CD14-positive monocyte (primary cell): Measurements from ENCODE around the gene EIF3K. TPM values are rescaled to one million over a fixed set of nuclear protein-coding genes. Genes with fewer than 3 reads are reported as not detected.

Experiments
- DNase-seq, 3 donors: peaks; one replicate each; pipeline ENCODE4 v3.0.0-alpha.2; 2011 to 2022
- H2AFZ ChIP-seq: 2 replicates; pipeline ENCODE4 v1.6.0; 2012; ENCODE audit warnings: mild to moderate bottlenecking, low read depth, low read length, inconsistent platforms; ENCODE audit not compliant: insufficient read depth, poor library complexity, severe bottlenecking
- H3K27ac ChIP-seq, 2 donors: 1 replicate in 1 of 2; 2 replicates in 1 of 2; pipeline ENCODE4 v1.5.1; 2012 to 2013; ENCODE audit warnings: low read length in 2 of 2, control low read depth in 1 of 2, inconsistent platforms in 1 of 2, low read depth in 1 of 2, mild to moderate bottlenecking in 1 of 2
- H3K27me3 ChIP-seq, 2 donors: one replicate each; pipeline versions ENCODE4 v1.6.0 to v1.6.1; 2011 to 2013; ENCODE audit warnings: low read length in 2 of 2; ENCODE audit not compliant: control insufficient read depth in 2 of 2, insufficient read depth in 2 of 2
- H3K36me3 ChIP-seq, 2 donors: replicated peaks in 1 of 2; 1 replicate in 1 of 2; 2 replicates in 1 of 2; pipeline versions ENCODE4 v1.5.1 to v1.6.1; 2012 to 2013; ENCODE audit warnings: low read length in 2 of 2, control low read depth in 1 of 2, inconsistent platforms in 1 of 2, mild to moderate bottlenecking in 1 of 2; ENCODE audit not compliant: insufficient read depth in 2 of 2, control insufficient read depth in 1 of 2
- H3K4me1 ChIP-seq, 2 donors: 1 replicate in 1 of 2; 2 replicates in 1 of 2; pipeline versions ENCODE4 v1.5.1 to v1.6.1; 2012 to 2013; ENCODE audit warnings: low read length in 2 of 2, control low read depth in 1 of 2, inconsistent platforms in 1 of 2, mild to moderate bottlenecking in 1 of 2, moderate library complexity in 1 of 2; ENCODE audit not compliant: insufficient read depth in 2 of 2, control insufficient read depth in 1 of 2
- H3K4me2 ChIP-seq: replicated peaks from 2 replicates; pipeline ENCODE3; 2012; ENCODE audit warnings: low read length, moderate library complexity, mild to moderate bottlenecking; ENCODE audit not compliant: poor library complexity, severe bottlenecking; ENCODE audit errors: extremely low read depth
- H3K4me3 ChIP-seq, 3 experiments: fragments of 200-600 bp in 1 of 3; sonication (generic) in 1 of 3; replicated peaks in 1 of 3; 1 replicate in 2 of 3; 2 replicates in 1 of 3; pipeline ENCODE4 v1.5.1; 2011 to 2013; ENCODE audit warnings: low read length in 3 of 3, mild to moderate bottlenecking in 3 of 3, control low read depth in 2 of 3, low read depth in 2 of 3, inconsistent platforms in 1 of 3, moderate library complexity in 1 of 3
- H3K79me2 ChIP-seq: 2 replicates; pipeline ENCODE4 v1.6.0; 2012; ENCODE audit warnings: mild to moderate bottlenecking, control low read depth, inconsistent platforms, low read length, moderate library complexity; ENCODE audit not compliant: insufficient read depth
- H3K9ac ChIP-seq: 2 replicates; pipeline ENCODE4 v1.6.0; 2017; ENCODE audit warnings: low read length, mild to moderate bottlenecking; ENCODE audit not compliant: insufficient read depth, poor library complexity, severe bottlenecking
- H3K9me3 ChIP-seq, 2 donors: replicated peaks in 1 of 2; 1 replicate in 1 of 2; 2 replicates in 1 of 2; pipeline versions ENCODE4 v1.5.1 to v1.6.1; 2012 to 2013; ENCODE audit warnings: low read length in 2 of 2, control low read depth in 1 of 2; ENCODE audit not compliant: control insufficient read depth in 1 of 2, insufficient read depth in 1 of 2
- H4K20me1 ChIP-seq: 2 replicates; pipeline ENCODE4 v1.6.0; 2012; ENCODE audit warnings: mild to moderate bottlenecking, low read length, control low read depth, moderate library complexity; ENCODE audit not compliant: insufficient read depth
- H3K27ac Mint-ChIP-seq, 7 donors: one replicate each; pipeline ENCODE4 v1.8.0; 2020; ENCODE audit warnings: mild to moderate bottlenecking in 7 of 7, mixed read lengths in 7 of 7, moderate library complexity in 6 of 7, inconsistent platforms in 2 of 7
- H3K27me3 Mint-ChIP-seq, 3 donors: one replicate each; pipeline ENCODE4 v1.8.0; 2021 to 2022; ENCODE audit warnings: low read depth in 3 of 3, mild to moderate bottlenecking in 3 of 3, mixed read lengths in 3 of 3, moderate library complexity in 3 of 3, inconsistent platforms in 1 of 3
- H3K36me3 Mint-ChIP-seq, 2 donors: one replicate each; pipeline ENCODE4 v1.8.0; 2020; ENCODE audit warnings: mixed read lengths in 2 of 2, inconsistent platforms in 1 of 2, mild to moderate bottlenecking in 1 of 2
- H3K4me1 Mint-ChIP-seq: one replicate; pipeline ENCODE4 v1.8.0; 2020; ENCODE audit warnings: mild to moderate bottlenecking, mixed read lengths
- H3K4me3 Mint-ChIP-seq, 2 donors: one replicate each; pipeline ENCODE4 v1.8.0; 2020; ENCODE audit warnings: mild to moderate bottlenecking in 2 of 2, mixed read lengths in 2 of 2, moderate library complexity in 1 of 2
- H3K9me3 Mint-ChIP-seq, 7 donors: one replicate each; pipeline ENCODE4 v1.8.0; 2020 to 2022; ENCODE audit warnings: mixed read lengths in 7 of 7, mild to moderate bottlenecking in 6 of 7, moderate library complexity in 6 of 7, inconsistent platforms in 2 of 7
- WGBS: methylation state at CpG from one replicate; pipeline ENCODE4 v1.1.5; 2013; ENCODE audit warnings: missing lambda C conversion rate; ENCODE audit not compliant: insufficient coverage; 5-methylcytosine and 5-hydroxymethylcytosine counted together
- intact Hi-C, 2 donors: fragments of 100-400 bp; cut with micrococcal nuclease; formaldehyde crosslinking; loops; one replicate each; pipeline versions ENCODE4 v1.15.0 to v1.15.1; 2023
- polyA plus RNA-seq, 3 donors: library from polyadenylated mRNA; depleted of rRNA in 1 of 3; unstranded in 2 of 3; stranded (reverse) in 1 of 3; fragments of 300-500 nt in 2 of 3; fragments of >200 nt in 1 of 3; fragmentation: Illumina TruSeq in 2 of 3; gene quantifications; 1 replicate in 2 of 3; 2 replicates in 1 of 3; pipeline ENCODE4 v1.2.3, GENCODE V29; 2012 to 2021
- TF ChIP-seq, protein P1 (sequence below): fragments of 200-600 bp; IDR thresholded peaks from one replicate; pipeline ENCODE4 v1.8.0; 2022; ENCODE audit warnings: antibody characterized with exemption, mild to moderate bottlenecking

The EIF3K gene
- polyA plus RNA-seq, 3 donors = 326 to 1,088 (median 381) TPM

GRCh38 chr19:38619361-38620174 is 580 bp downstream of the EIF3K start:
- H3K27me3 ChIP-seq = no peaks in the 10 kb centered on the region
- H3K4me1 ChIP-seq = peaks cover 35 to 44% of the 10 kb centered on the region in 2 donors
- 3% methylated on average over 14 of the region's 21 CpGs for WGBS
- H3K9me3 ChIP-seq = no peaks in the 10 kb centered on the region
- Mint-ChIP-seq H3K4me1 (peaks cover 31% of the 10 kb centered on the region), H3K27ac (peak overlapping the region; percentile 97 to 100 (median 99)), H3K27me3 (peaks cover 0 to 2% (median 1%) of the 10 kb centered on the region in 3 donors), H3K4me3 (peak overlapping the region; percentile 99 to 100), H3K9me3 (no peaks in the 10 kb centered on the region), H3K36me3 (peaks cover 34 to 55% of the 10 kb centered on the region in 2 donors)
- peak overlapping the region; percentile 99 for H2AFZ ChIP-seq
- no peak for DNase-seq
- H3K9ac ChIP-seq = peak overlapping the region; percentile 94
- H3K79me2 ChIP-seq = peaks cover 66% of the 10 kb centered on the region
- H3K4me2 ChIP-seq = peak overlapping the region; percentile 99
- intact Hi-C loops = loop anchor here (2.0 to 5.0 kb wide), 3 partner anchors 202 to 302 kb away; partner anchors contain the start of genes KCNK6 (in 1 of the 2) and YIF1B (in 1 of the 2)
- peak overlapping the region; percentile 83 to 97 for H3K27ac ChIP-seq
- TF ChIP-seq, protein P1, sequence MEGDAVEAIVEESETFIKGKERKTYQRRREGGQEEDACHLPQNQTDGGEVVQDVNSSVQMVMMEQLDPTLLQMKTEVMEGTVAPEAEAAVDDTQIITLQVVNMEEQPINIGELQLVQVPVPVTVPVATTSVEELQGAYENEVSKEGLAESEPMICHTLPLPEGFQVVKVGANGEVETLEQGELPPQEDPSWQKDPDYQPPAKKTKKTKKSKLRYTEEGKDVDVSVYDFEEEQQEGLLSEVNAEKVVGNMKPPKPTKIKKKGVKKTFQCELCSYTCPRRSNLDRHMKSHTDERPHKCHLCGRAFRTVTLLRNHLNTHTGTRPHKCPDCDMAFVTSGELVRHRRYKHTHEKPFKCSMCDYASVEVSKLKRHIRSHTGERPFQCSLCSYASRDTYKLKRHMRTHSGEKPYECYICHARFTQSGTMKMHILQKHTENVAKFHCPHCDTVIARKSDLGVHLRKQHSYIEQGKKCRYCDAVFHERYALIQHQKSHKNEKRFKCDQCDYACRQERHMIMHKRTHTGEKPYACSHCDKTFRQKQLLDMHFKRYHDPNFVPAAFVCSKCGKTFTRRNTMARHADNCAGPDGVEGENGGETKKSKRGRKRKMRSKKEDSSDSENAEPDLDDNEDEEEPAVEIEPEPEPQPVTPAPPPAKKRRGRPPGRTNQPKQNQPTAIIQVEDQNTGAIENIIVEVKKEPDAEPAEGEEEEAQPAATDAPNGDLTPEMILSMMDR = no peak
- H4K20me1 ChIP-seq = peaks cover 6% of the 10 kb centered on the region
- H3K4me3 ChIP-seq = peak overlapping the region; percentile 87 to 100 (median 99)
- peaks cover 35 to 41% of the 10 kb centered on the region in 2 donors for H3K36me3 ChIP-seq

DNA sequence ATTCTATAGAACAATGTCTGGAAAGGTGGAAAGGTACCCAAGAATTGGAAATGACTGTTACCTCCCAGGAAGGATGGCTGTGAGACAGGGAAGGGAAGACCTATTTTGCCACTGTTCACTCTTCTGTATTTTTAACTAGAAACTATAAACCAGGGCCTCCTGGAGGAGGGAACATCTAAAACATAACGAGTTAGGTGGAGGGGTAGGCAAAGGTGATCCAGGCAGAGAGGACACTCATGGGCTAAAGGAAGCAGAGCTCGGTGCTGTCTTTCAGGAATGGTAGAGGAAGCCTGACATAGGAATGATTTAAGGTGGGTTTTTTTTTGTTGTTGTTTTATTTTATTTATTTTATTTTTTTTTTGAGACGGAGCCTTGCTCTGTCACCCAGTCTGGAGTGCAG is 5.8 kb downstream of the EIF3K start:
- Mint-ChIP-seq H3K27ac (peak overlapping the region in 1 of 7 donors; percentile 70), H3K4me3 (no peak overlapping the region), H3K36me3 (peaks cover 76 to 100% of the 10 kb centered on the region in 2 donors), H3K9me3 (no peaks in the 10 kb centered on the region), H3K27me3 (peaks cover 0 to 4% (median 1%) of the 10 kb centered on the region in 3 donors), H3K4me1 (peaks cover 5% of the 10 kb centered on the region)
- peaks cover 85 to 93% of the 10 kb centered on the region in 2 donors for H3K36me3 ChIP-seq
- no peak for DNase-seq
- TF ChIP-seq, protein P1 = no peak
- peaks cover 3 to 5% of the 10 kb centered on the region in 2 donors for H3K4me1 ChIP-seq
- H3K27me3 ChIP-seq = no peaks in the 10 kb centered on the region
- no peak overlapping the region for H3K4me2 ChIP-seq
- H3K9me3 ChIP-seq = no peaks in the 10 kb centered on the region
- 100% methylated on average over 1 of the region's 3 CpGs for WGBS
- no peak overlapping the region for H2AFZ ChIP-seq
- no peak overlapping the region for H3K27ac ChIP-seq
- peaks cover 30% of the 10 kb centered on the region for H3K79me2 ChIP-seq
- H3K4me3 ChIP-seq = no peak overlapping the region
- intact Hi-C loops = no loop called here
- H3K9ac ChIP-seq = no peak overlapping the region
- peaks cover 18% of the 10 kb centered on the region for H4K20me1 ChIP-seq
